GM18873 (cell line): ENCODE measurements around the gene TIMM29.
"Not testable (repeated sequence)": the region's sequence is repeated elsewhere in the genome, so short reads cannot be mapped to it uniquely, and the experiment has no call there.

Source experiments
- ATAC-seq: cut with Tn5 transposase; IDR thresholded peaks from one replicate; pipeline ENCODE4 v1.9.1; 2021; ENCODE audit warnings: mild to moderate bottlenecking, moderate library complexity, moderate number of reproducible peaks; ENCODE audit not compliant: unreplicated experiment, low FRiP score

Gene TIMM29

GRCh38 chr19:10935371-10936059, 6.9 kb downstream of the TIMM29 start:
- ATAC-seq = no peak

GRCh38 chr19:10936661-10937084, 8.1 kb downstream of the TIMM29 start:
- no peak for ATAC-seq

- not testable (repeated sequence) for ATAC-seq
Observed at GRCh38 chr19:10941649-10942048, 13.0 kb downstream of the TIMM29 start.

- not testable (repeated sequence) for ATAC-seq
Observed at GRCh38 chr19:10943412-10943811, 14.8 kb downstream of the TIMM29 start.

- no peak for ATAC-seq
Observed at GRCh38 chr19:10945264-10945663, 16.7 kb downstream of the TIMM29 start.

GRCh38 chr19:10946958-10947657, 18.5 kb downstream of the TIMM29 start:
- no peak for ATAC-seq

GRCh38 chr19:10952809-10953208, 24.2 kb downstream of the TIMM29 start:
- ATAC-seq = no peak

- not testable (repeated sequence) for ATAC-seq
Observed at GRCh38 chr19:10959277-10959968, 30.8 kb downstream of the TIMM29 start.

GRCh38 chr19:10960314-10961072, 31.9 kb downstream of the TIMM29 start, which contains the start of gene SMARCA4:
TSS of gene SMARCA4 (plus strand) at chr19:10961030. CDS start at chr19:10984152, 23,122 bp downstream.
- ATAC-seq = peak; percentile 57

GRCh38 chr19:10961073-10961860, 32.7 kb downstream of the TIMM29 start:
- ATAC-seq = peak; percentile 28

GRCh38 chr19:10962863-10963262, 34.3 kb downstream of the TIMM29 start:
- ATAC-seq = no peak

GRCh38 chr19:10963865-10964264, 35.3 kb downstream of the TIMM29 start:
- no peak for ATAC-seq

GRCh38 chr19:10964903-10965302, 36.3 kb downstream of the TIMM29 start:
- ATAC-seq = no peak

GRCh38 chr19:10965398-10965797, 36.8 kb downstream of the TIMM29 start:
- ATAC-seq = no peak

- ATAC-seq = no peak
Observed at GRCh38 chr19:10966809-10967208, 38.2 kb downstream of the TIMM29 start.

- ATAC-seq = no peak
Observed at GRCh38 chr19:10968527-10969135, 40.0 kb downstream of the TIMM29 start.

GRCh38 chr19:10971107-10971726, 42.6 kb downstream of the TIMM29 start:
- ATAC-seq = no peak

- ATAC-seq = no peak
Observed at GRCh38 chr19:10975374-10976130, 46.9 kb downstream of the TIMM29 start.
